HEK293 (cell line): ENCODE measurements around the gene SERPINE3.

Experiments
- CTCF ChIA-PET: fragments of 350-600 bp; formaldehyde crosslinking; extraction: SDS; loops from one replicate; lab custom pipeline; 2021; ENCODE audit warnings: antibody characterized with exemption; lab: Yijun Ruan, JAX
- POLR2A ChIA-PET: fragments of 300-600 bp; formaldehyde crosslinking; extraction: SDS; loops from one replicate; lab custom pipeline; 2020; ENCODE audit warnings: antibody characterized with exemption, inconsistent platforms; lab: Yijun Ruan, JAX
- H3K27ac ChIP-seq: fragments of 200-500 bp; sonication (Bioruptor generic); 2 replicates; pipeline ENCODE4 v1.5.1; 2014; ENCODE audit warnings: low read depth, low read length, control low read depth, inconsistent platforms; ENCODE audit errors: extremely low read depth
- H3K36me3 ChIP-seq, 2 experiments: fragments of 200-500 bp in 1 of 2; sonication (Bioruptor generic) in 1 of 2; 1 replicate in 1 of 2; 2 replicates in 1 of 2; pipeline ENCODE4 v1.5.1; 2014 to 2017; ENCODE audit warnings: inconsistent platforms in 2 of 2, low read length in 2 of 2; ENCODE audit not compliant: control insufficient read depth in 2 of 2, insufficient read depth in 1 of 2
- H3K4me1 ChIP-seq: fragments of 200-500 bp; sonication (Bioruptor generic); 2 replicates; pipeline ENCODE4 v1.5.1; 2014; ENCODE audit warnings: mild to moderate bottlenecking, low read length, inconsistent platforms; ENCODE audit not compliant: control insufficient read depth, insufficient read depth
- H3K4me3 ChIP-seq: 2 replicates; pipeline ENCODE4 v1.5.1; 2011; ENCODE audit warnings: low read depth, mild to moderate bottlenecking, control low read depth, low read length, moderate library complexity
- H3K9me3 ChIP-seq: fragments of 200-500 bp; sonication (Bioruptor generic); 2 replicates; pipeline ENCODE4 v1.5.1; 2014; ENCODE audit warnings: low read depth, low read length, inconsistent platforms; ENCODE audit not compliant: control insufficient read depth, insufficient read depth
- BCL6B ChIP-seq: fragments of 450-650 bp; formaldehyde crosslinking; IDR thresholded peaks from 2 replicates; pipeline ENCODE4 v1.5.1; 2017; ENCODE audit warnings: missing biosample characterization, missing genetic modification characterization
- REPIN1 ChIP-seq: fragments of 450-650 bp; formaldehyde crosslinking; IDR thresholded peaks from 2 replicates; pipeline ENCODE4 v1.5.1; 2017; ENCODE audit warnings: missing biosample characterization, missing genetic modification characterization, low read depth
- ZBTB26 ChIP-seq: fragments of 450-650 bp; formaldehyde crosslinking; optimal IDR thresholded peaks from 2 replicates; pipeline ENCODE3; 2016; ENCODE audit warnings: missing biosample characterization, mild to moderate bottlenecking, missing genetic modification characterization
- ZNF211 ChIP-seq: fragments of 450-650 bp; formaldehyde crosslinking; IDR thresholded peaks from 2 replicates; pipeline ENCODE4 v1.5.1; 2016; ENCODE audit warnings: low read depth, missing biosample characterization, missing genetic modification characterization
- ZNF24 ChIP-seq: fragments of 450-650 bp; formaldehyde crosslinking; IDR thresholded peaks from 2 replicates; pipeline ENCODE4 v1.5.1; 2016; ENCODE audit warnings: missing biosample characterization, missing genetic modification characterization
- ZNF248 ChIP-seq: fragments of 450-650 bp; formaldehyde crosslinking; IDR thresholded peaks from 2 replicates; pipeline ENCODE4 v1.5.1; 2017; ENCODE audit warnings: missing biosample characterization, missing genetic modification characterization
- ZNF324 ChIP-seq: fragments of 450-650 bp; formaldehyde crosslinking; IDR thresholded peaks from 2 replicates; pipeline ENCODE4 v1.5.1; 2016; ENCODE audit warnings: missing biosample characterization, missing genetic modification characterization
- ZNF350 ChIP-seq: fragments of 450-650 bp; formaldehyde crosslinking; IDR thresholded peaks from 2 replicates; pipeline ENCODE4 v1.5.0; 2017; ENCODE audit warnings: missing biosample characterization, mild to moderate bottlenecking, missing genetic modification characterization
- ZNF48 ChIP-seq: fragments of 450-650 bp; formaldehyde crosslinking; IDR thresholded peaks from 2 replicates; pipeline ENCODE4 v1.5.1; 2016; ENCODE audit warnings: missing biosample characterization, missing genetic modification characterization
- ZNF639 ChIP-seq: fragments of 450-650 bp; formaldehyde crosslinking; IDR thresholded peaks from 2 replicates; pipeline ENCODE4 v1.5.1; 2016; ENCODE audit warnings: missing biosample characterization, missing genetic modification characterization
- ZNF677 ChIP-seq: fragments of 450-650 bp; IDR thresholded peaks from 2 replicates; pipeline ENCODE4 v1.5.0; 2018; ENCODE audit warnings: missing biosample characterization, mild to moderate bottlenecking, missing genetic modification characterization, moderate library complexity
- TF ChIP-seq, protein P1 (sequence below): fragments of 450-650 bp; IDR thresholded peaks from 2 replicates; pipeline ENCODE4 v1.5.1; 2018; ENCODE audit warnings: missing biosample characterization, missing genetic modification characterization
- TF ChIP-seq, protein P2 (sequence below): fragments of 450-650 bp; formaldehyde crosslinking; conservative IDR thresholded peaks from 2 replicates; pipeline ENCODE4 v1.5.1; 2016; ENCODE audit warnings: low read depth, missing biosample characterization, missing genetic modification characterization

SERPINE3 gene

GRCh38 chr13:51364404-51365008, 25.0 kb downstream of the SERPINE3 start (continued):
- TF ChIP-seq ZNF48 (tag by site-specific recombination) (no peak), REPIN1 (tag by site-specific recombination) (no peak)

DNA sequence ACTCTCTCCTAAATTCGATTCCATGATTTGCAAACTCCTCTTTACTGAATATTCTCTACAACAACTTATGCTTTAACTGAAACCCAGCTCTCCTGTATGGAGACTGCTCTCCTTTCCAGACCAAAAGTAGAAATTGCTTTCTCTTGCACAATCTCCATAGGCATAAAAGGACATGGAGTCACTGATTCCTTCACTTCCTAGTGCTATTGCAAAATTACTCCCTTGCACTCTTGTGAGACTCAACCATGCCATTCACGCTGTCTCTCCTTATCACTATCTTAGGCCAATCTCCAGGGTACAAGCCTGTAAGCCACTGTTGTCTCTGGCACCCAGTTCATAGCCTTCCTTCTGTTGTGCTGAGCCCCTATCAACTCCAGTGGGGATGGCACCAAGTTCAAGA, 30.6 kb downstream of the SERPINE3 start:
- Histone ChIP-seq H3K36me3 (peaks cover 19 to 76% of the 10 kb centered on the region in 2 experiments), H3K27ac (no peak overlapping the region), H3K4me1 (no peaks in the 10 kb centered on the region), H3K4me3 (no peak overlapping the region), H3K9me3 (no peaks in the 10 kb centered on the region)
- ChIA-PET POLR2A (interaction anchor here (0.6 kb wide), 1 partner anchor 129 kb away, joined by 3 read pairs; no protein-coding TSS in a partner anchor), CTCF (interaction anchor here (0.6 kb wide), 1 partner anchor 445 kb away, joined by 3 read pairs; no protein-coding TSS in a partner anchor)
- no peak for TF ChIP-seq ZNF350 (tag by site-specific recombination)
- no peak for TF ChIP-seq ZNF324 (tag by site-specific recombination)
- no peak for TF ChIP-seq ZBTB26
- TF ChIP-seq ZNF211 (tag by site-specific recombination), result no peak
- TF ChIP-seq BCL6B (tag by site-specific recombination), result no peak
- TF ChIP-seq, protein P1, sequence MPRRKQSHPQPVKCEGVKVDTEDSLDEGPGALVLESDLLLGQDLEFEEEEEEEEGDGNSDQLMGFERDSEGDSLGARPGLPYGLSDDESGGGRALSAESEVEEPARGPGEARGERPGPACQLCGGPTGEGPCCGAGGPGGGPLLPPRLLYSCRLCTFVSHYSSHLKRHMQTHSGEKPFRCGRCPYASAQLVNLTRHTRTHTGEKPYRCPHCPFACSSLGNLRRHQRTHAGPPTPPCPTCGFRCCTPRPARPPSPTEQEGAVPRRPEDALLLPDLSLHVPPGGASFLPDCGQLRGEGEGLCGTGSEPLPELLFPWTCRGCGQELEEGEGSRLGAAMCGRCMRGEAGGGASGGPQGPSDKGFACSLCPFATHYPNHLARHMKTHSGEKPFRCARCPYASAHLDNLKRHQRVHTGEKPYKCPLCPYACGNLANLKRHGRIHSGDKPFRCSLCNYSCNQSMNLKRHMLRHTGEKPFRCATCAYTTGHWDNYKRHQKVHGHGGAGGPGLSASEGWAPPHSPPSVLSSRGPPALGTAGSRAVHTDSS (tag by site-specific recombination), result no peak
- no peak for TF ChIP-seq ZNF639 (tag by site-specific recombination)
- TF ChIP-seq, protein P2, sequence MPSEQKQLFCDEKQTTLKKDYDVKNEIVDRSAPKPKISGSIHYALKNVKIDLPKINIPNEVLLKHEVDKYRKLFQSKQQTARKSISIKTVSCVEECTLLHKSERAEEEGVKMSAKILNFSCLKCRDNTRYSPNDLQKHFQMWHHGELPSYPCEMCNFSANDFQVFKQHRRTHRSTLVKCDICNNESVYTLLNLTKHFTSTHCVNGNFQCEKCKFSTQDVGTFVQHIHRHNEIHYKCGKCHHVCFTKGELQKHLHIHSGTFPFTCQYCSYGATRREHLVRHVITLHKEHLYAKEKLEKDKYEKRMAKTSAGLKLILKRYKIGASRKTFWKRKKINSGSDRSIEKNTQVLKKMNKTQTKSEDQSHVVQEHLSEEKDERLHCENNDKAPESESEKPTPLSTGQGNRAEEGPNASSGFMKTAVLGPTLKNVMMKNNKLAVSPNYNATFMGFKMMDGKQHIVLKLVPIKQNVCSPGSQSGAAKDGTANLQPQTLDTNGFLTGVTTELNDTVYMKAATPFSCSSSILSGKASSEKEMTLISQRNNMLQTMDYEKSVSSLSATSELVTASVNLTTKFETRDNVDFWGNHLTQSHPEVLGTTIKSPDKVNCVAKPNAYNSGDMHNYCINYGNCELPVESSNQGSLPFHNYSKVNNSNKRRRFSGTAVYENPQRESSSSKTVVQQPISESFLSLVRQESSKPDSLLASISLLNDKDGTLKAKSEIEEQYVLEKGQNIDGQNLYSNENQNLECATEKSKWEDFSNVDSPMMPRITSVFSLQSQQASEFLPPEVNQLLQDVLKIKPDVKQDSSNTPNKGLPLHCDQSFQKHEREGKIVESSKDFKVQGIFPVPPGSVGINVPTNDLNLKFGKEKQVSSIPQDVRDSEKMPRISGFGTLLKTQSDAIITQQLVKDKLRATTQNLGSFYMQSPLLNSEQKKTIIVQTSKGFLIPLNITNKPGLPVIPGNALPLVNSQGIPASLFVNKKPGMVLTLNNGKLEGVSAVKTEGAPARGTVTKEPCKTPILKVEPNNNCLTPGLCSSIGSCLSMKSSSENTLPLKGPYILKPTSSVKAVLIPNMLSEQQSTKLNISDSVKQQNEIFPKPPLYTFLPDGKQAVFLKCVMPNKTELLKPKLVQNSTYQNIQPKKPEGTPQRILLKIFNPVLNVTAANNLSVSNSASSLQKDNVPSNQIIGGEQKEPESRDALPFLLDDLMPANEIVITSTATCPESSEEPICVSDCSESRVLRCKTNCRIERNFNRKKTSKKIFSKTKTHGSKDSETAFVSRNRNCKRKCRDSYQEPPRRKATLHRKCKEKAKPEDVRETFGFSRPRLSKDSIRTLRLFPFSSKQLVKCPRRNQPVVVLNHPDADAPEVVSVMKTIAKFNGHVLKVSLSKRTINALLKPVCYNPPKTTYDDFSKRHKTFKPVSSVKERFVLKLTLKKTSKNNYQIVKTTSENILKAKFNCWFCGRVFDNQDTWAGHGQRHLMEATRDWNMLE (tag by site-specific recombination), result no peak
- TF ChIP-seq ZNF248 (tag by site-specific recombination), result no peak
- no peak for TF ChIP-seq ZNF24
- no peak for TF ChIP-seq ZNF677
